GM19324 (cell line): ENCODE results near the gene TTC34.

ENCODE experiments used
- ATAC-seq: cut with Tn5 transposase; IDR thresholded peaks from one replicate; pipeline ENCODE4 v1.9.1; 2021; ENCODE audit warnings: mild to moderate bottlenecking, moderate library complexity; ENCODE audit not compliant: unreplicated experiment, low FRiP score

Gene TTC34

GRCh38 chr1:2801535-2802291 is at the start of gene TTC34:
TSS of gene TTC34 (minus strand) at chr1:2801693. CDS start at chr1:2800827, 866 bp downstream.
- no peak for ATAC-seq

GRCh38 chr1:2850502-2850901 is 49.0 kb upstream of the TTC34 start:
- ATAC-seq = no peak

GRCh38 chr1:2848006-2848670 is 46.6 kb upstream of the TTC34 start:
- no peak for ATAC-seq

- no peak for ATAC-seq
These were observed 45.8 kb upstream of the TTC34 start for GRCh38 chr1:2847086-2847985.

- no peak for ATAC-seq
These were observed 44.4 kb upstream of the TTC34 start for GRCh38 chr1:2845869-2846268.

GRCh38 chr1:2840036-2840809 is 38.7 kb upstream of the TTC34 start:
- no peak for ATAC-seq

- no peak for ATAC-seq
These were observed 36.3 kb upstream of the TTC34 start for GRCh38 chr1:2837823-2838222.

- no peak for ATAC-seq
These were observed 35.8 kb upstream of the TTC34 start for GRCh38 chr1:2837316-2837715.

GRCh38 chr1:2836333-2836970 is 35.0 kb upstream of the TTC34 start:
- ATAC-seq = no peak

GRCh38 chr1:2835650-2836159 is 34.2 kb upstream of the TTC34 start:
- no peak for ATAC-seq

GRCh38 chr1:2834741-2835564 is 33.5 kb upstream of the TTC34 start:
- ATAC-seq = no peak

- no peak for ATAC-seq
These were observed 32.6 kb upstream of the TTC34 start for GRCh38 chr1:2834146-2834475.

- no peak for ATAC-seq
These were observed 32.1 kb upstream of the TTC34 start for GRCh38 chr1:2833454-2834145.

- ATAC-seq = no peak
These were observed 31.3 kb upstream of the TTC34 start for GRCh38 chr1:2832506-2833453.

- no peak for ATAC-seq
These were observed 30.2 kb upstream of the TTC34 start for GRCh38 chr1:2831596-2832212.

GRCh38 chr1:2830761-2831425 is 29.4 kb upstream of the TTC34 start:
- ATAC-seq = no peak
